HG03520 (cell line): Measurements from ENCODE around the gene CTRB1.

Experiments
- ATAC-seq: cut with Tn5 transposase; IDR thresholded peaks from one replicate; pipeline ENCODE4 v1.9.1; 2021; ENCODE audit warnings: mild to moderate bottlenecking, moderate library complexity; ENCODE audit not compliant: unreplicated experiment

CTRB1 gene

GRCh38 chr16:75218256-75219076 lies at the start of gene CTRB1:
Gene CTRB1, plus strand, starts transcription at chr16:75218988. Its CDS starts 20 bp downstream, at chr16:75219008.
- peak; percentile 62 for ATAC-seq

- ATAC-seq: no peak
Measured at GRCh38 chr16:75169899-75170405, 48.8 kb upstream of the CTRB1 start.

- no peak for ATAC-seq
Measured at GRCh38 chr16:75172578-75172977, 46.2 kb upstream of the CTRB1 start.

DNA sequence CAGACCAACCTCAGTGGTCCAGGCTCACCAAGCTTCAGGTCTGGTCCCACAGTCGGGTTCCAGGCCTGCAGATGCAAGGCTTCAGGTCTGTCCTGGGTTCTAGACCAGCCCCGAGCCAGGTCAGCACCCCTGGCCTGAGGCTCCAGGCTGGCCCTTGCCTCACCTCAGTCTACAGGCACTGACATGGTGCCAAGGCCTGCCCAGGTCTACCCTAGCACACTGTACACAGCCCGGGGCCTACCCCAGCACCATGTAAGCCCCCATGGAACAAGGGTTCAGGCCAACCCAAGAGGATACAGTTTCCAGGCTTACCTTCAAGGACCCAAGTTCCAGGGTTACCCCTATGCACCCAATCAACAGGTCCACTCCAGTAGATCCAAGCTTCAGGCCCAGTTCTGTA lies 43.7 kb upstream of the CTRB1 start:
- no peak for ATAC-seq

GRCh38 chr16:75176926-75177325 lies 41.9 kb upstream of the CTRB1 start:
- ATAC-seq: no peak

GRCh38 chr16:75179208-75179607 lies 39.6 kb upstream of the CTRB1 start:
- ATAC-seq: no peak

DNA sequence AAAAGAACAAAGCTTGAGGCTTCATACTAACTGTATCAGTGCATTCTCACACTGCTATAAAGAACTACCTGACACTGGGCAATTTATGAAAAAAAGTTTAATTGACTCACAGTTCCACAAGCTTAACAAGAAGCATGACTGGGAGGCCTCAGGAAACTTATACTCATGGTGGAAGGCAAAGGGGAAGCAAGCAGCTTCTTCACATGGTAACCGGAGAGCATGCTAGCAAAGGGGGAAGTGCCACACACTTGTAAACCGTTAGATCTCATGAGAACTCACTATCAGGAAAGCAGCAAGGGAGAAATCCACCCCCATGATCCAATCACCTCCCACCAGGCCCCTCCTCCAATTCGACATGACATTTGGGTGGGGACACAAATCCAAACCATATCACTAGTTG lies 37.2 kb upstream of the CTRB1 start:
- no peak for ATAC-seq

- ATAC-seq: no peak
Measured at GRCh38 chr16:75188832-75189477, 29.8 kb upstream of the CTRB1 start.

GRCh38 chr16:75189638-75190245 lies 29.0 kb upstream of the CTRB1 start:
- no peak for ATAC-seq

GRCh38 chr16:75192606-75193264 lies 26.1 kb upstream of the CTRB1 start:
- no peak for ATAC-seq

- ATAC-seq: no peak
Measured at GRCh38 chr16:75193265-75193650, 25.5 kb upstream of the CTRB1 start.

DNA sequence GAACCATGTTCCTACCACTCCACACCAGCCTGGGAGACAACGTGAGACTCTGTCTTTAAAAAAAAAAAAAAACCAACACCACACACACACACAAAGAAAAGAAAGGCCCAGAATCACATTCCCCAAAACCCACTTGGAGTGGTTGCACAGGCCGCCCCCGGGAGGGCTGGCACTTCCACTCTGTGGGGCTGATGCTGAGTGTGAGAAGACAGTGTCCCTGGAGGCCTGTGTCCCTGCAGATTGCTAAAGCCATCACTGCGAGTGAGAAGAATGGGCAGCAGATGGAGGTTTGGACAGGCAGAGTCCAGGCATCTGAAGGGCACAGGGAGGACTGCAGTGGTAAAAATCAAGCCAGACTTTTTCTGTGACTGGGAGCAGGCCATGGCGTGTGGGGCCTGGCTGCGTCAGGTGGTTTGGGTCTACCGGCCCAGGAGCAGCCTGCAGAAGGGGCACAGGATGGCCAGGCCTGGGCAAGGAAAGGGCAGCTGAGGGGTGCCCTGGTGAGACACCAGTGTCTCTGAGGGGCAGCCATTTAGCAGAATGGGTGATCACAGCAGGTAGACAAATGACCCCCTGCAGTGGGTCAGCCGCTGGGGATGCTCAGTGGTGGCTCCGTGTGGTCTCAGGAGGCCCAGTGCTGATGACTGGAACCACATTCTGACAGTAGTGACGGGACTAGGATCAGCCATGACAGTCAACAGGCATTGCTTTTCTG lies 24.9 kb upstream of the CTRB1 start:
- no peak for ATAC-seq

GRCh38 chr16:75195811-75196790 lies 22.7 kb upstream of the CTRB1 start:
- no peak for ATAC-seq

- no peak for ATAC-seq
Measured at GRCh38 chr16:75196836-75197235, 22.0 kb upstream of the CTRB1 start.

DNA sequence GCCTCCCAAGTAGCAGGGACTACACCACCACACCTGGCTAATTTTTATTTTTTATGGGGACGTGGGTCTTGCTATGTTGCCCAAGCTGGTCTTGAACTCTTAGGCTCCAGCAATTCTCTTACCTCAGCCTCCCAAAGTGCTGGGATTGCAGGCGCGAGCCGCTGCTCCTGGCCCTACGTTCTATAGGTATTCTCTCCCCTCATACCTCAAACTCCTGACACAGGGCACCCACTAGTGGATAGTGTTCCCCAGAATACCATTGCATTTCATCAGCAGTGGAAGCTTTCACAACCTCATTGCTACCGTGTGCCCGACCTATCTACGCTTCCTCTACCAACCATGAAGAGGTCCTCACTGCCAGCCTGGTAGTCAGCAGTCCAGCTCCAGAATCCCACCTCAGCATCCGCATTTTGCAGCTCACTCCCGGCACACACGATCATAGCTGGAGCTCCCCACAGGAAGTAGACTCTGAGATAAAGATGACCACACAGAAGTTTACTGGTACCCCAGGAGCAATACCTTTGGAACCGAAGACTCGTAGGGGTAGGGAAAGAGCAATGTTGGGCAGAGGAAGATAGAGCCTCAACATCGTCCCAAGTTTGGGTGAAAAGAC lies 21.2 kb upstream of the CTRB1 start:
- ATAC-seq: no peak

- ATAC-seq: no peak
Measured at GRCh38 chr16:75198135-75198600, 20.6 kb upstream of the CTRB1 start.

DNA sequence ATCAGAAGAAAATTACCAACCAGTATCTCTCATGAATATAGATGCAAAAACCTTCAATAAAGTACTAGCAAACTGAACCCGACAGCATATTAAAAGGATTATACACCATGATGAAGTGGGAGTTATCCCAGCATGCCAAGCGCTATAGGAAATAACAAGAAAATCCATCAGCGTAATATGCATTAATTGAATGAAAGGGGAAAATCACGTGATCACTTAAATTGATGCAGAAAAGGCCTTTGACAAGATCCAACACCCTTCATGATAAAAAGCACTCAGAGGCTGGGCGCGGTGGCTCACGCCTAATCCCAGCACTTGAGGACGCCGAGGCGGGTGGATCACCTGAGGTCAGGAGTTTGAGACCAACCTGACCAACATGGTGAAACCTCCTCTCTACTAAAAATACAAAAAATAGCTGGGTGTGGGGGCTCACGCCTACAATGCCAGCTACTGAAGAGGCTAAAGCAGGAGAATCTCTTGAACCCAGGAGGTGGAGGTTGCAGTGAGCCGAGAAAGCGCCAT lies 16.7 kb upstream of the CTRB1 start:
- no peak for ATAC-seq

- ATAC-seq: no peak
Measured at GRCh38 chr16:75203096-75203495, 15.7 kb upstream of the CTRB1 start.
